ENCODE data around the gene PKLR.

- TF ChIP-seq CTCF (conservative IDR thresholded peaks at IDR 0.05 in 1 of 2, IDR thresholded peaks at IDR 0.05 in 1 of 2; ENCODE audit: extremely low read depth in 1 of 2, insufficient read depth in 1 of 2, low read depth in 1 of 2, low read length in 2 of 2): no peak
- no peak for TF ChIP-seq EZH2 (IDR thresholded peaks at IDR 0.05; ENCODE audit: borderline replicate concordance, low read length)
Observed at GRCh38 chr1:155254228-155254713, 47.0 kb downstream of the PKLR start.
